HG03571 (cell line): ENCODE data around the gene RTN4.
"Not testable (repeated sequence)": the region's sequence is repeated elsewhere in the genome, so short reads cannot be mapped to it uniquely, and the experiment has no call there.

Experiments
- ATAC-seq: cut with Tn5 transposase; IDR thresholded peaks from one replicate; pipeline ENCODE4 v1.9.1; 2021; ENCODE audit not compliant: unreplicated experiment

The RTN4 gene

GRCh38 chr2:55050100-55050994, at the start of gene RTN4:
TSS of gene RTN4 (minus strand) at chr2:55050451. CDS start at chr2:55050300, 151 bp downstream.
- peak; percentile 76 for ATAC-seq

- ATAC-seq: no peak
These were observed 49.2 kb upstream of the RTN4 start for GRCh38 chr2:55099493-55099877.

- no peak for ATAC-seq
These were observed 47.5 kb upstream of the RTN4 start for GRCh38 chr2:55097461-55098410.

- no peak for ATAC-seq
These were observed 46.8 kb upstream of the RTN4 start for GRCh38 chr2:55097082-55097460.

GRCh38 chr2:55096586-55096985, 46.3 kb upstream of the RTN4 start:
- no peak for ATAC-seq

- no peak for ATAC-seq
These were observed 43.1 kb upstream of the RTN4 start for GRCh38 chr2:55093381-55093780.

- ATAC-seq: no peak
These were observed 42.2 kb upstream of the RTN4 start for GRCh38 chr2:55092439-55092838.

GRCh38 chr2:55091681-55092080, 41.4 kb upstream of the RTN4 start:
- ATAC-seq: not testable (repeated sequence)

- ATAC-seq: no peak
These were observed 40.5 kb upstream of the RTN4 start for GRCh38 chr2:55090702-55091101.

GRCh38 chr2:55089726-55090125, 39.5 kb upstream of the RTN4 start:
- ATAC-seq: no peak

GRCh38 chr2:55088400-55088799, 38.1 kb upstream of the RTN4 start:
- ATAC-seq: no peak

- no peak for ATAC-seq
These were observed 37.7 kb upstream of the RTN4 start for GRCh38 chr2:55087936-55088335.

GRCh38 chr2:55087501-55087900, 37.2 kb upstream of the RTN4 start:
- no peak for ATAC-seq

- no peak for ATAC-seq
These were observed 35.1 kb upstream of the RTN4 start for GRCh38 chr2:55085113-55086040.

GRCh38 chr2:55084641-55085040, 34.4 kb upstream of the RTN4 start:
- no peak for ATAC-seq

GRCh38 chr2:55080204-55080738, 30.0 kb upstream of the RTN4 start:
- no peak for ATAC-seq

GRCh38 chr2:55078956-55079355, 28.7 kb upstream of the RTN4 start:
- no peak for ATAC-seq

- no peak for ATAC-seq
These were observed 26.5 kb upstream of the RTN4 start for GRCh38 chr2:55076721-55077120.

GRCh38 chr2:55076019-55076418, 25.8 kb upstream of the RTN4 start:
- not testable (repeated sequence) for ATAC-seq
